Gastroesophageal sphincter (tissue), 3 donors: Measurements from ENCODE around the gene ACP4.

ENCODE experiments used
- POLR2A ChIP-seq, 2 donors: fragments of 450-650 bp; IDR thresholded peaks; one replicate each; pipeline ENCODE4 v1.6.1; 2017; ENCODE audit warnings: antibody characterized with exemption in 2 of 2, mild to moderate bottlenecking in 2 of 2, moderate library complexity in 1 of 2
- POLR2AphosphoS5 ChIP-seq: sonication (generic); formaldehyde crosslinking; IDR thresholded peaks from one replicate; pipeline ENCODE4 v1.6.1; 2017; ENCODE audit warnings: antibody characterized with exemption
- TF ChIP-seq, protein P1 (sequence below), 4 experiments: fragments of 200-600 bp in 2 of 4; fragments of 450-650 bp in 2 of 4; sonication (generic) in 1 of 4; IDR thresholded peaks; one replicate each; pipeline ENCODE4 v1.5.1; 2017 to 2019; ENCODE audit warnings: antibody characterized with exemption in 4 of 4, mild to moderate bottlenecking in 2 of 4, moderate library complexity in 2 of 4

DNA sequence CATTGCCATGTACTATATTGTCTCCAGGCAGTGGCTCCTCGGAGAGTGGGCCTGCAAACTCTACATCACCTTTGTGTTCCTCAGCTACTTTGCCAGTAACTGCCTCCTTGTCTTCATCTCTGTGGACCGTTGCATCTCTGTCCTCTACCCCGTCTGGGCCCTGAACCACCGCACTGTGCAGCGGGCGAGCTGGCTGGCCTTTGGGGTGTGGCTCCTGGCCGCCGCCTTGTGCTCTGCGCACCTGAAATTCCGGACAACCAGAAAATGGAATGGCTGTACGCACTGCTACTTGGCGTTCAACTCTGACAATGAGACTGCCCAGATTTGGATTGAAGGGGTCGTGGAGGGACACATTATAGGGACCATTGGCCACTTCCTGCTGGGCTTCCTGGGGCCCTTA, 19.3 kb upstream of the ACP4 start:
- TF ChIP-seq, protein P1, sequence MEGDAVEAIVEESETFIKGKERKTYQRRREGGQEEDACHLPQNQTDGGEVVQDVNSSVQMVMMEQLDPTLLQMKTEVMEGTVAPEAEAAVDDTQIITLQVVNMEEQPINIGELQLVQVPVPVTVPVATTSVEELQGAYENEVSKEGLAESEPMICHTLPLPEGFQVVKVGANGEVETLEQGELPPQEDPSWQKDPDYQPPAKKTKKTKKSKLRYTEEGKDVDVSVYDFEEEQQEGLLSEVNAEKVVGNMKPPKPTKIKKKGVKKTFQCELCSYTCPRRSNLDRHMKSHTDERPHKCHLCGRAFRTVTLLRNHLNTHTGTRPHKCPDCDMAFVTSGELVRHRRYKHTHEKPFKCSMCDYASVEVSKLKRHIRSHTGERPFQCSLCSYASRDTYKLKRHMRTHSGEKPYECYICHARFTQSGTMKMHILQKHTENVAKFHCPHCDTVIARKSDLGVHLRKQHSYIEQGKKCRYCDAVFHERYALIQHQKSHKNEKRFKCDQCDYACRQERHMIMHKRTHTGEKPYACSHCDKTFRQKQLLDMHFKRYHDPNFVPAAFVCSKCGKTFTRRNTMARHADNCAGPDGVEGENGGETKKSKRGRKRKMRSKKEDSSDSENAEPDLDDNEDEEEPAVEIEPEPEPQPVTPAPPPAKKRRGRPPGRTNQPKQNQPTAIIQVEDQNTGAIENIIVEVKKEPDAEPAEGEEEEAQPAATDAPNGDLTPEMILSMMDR (IDR thresholded peaks at IDR 0.05): no peak
- no peak for TF ChIP-seq POLR2A (IDR thresholded peaks at IDR 0.05)
- no peak for TF ChIP-seq POLR2AphosphoS5
